Measurements from ENCODE around the gene AUTS2.
"Not testable (repeated sequence)": the region's sequence is repeated elsewhere in the genome, so short reads cannot be mapped to it uniquely, and the experiment has no call there.

Gene AUTS2

DNA sequence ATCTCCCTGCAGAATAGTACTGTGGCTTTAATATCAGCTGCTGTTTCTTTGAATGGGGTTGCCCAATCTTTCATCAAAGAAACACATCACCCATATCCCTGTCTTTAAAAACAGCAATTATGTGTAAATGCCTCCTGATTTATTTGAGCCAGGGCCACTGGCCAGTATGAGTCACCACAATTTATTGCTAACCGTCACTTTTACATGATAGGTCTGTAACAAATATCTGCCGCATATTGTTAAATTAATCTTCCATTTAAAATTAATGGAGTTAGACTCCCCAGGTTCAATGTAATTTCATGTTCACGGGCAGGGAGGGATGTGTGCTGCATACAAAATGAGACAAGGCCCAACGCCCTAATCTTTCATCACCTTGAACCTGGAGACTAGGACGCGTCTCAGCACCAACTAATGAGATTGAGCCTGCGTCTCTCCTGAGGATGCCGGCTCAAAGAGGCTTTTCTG lies 673.4 kb downstream of the AUTS2 start:
- no peaks in the 10 kb centered on the region for H3K4me1 ChIP-seq (ENCODE audit: control insufficient read depth in 1 of 2, insufficient read depth in 2 of 2, low read length in 2 of 2)
- H3K4me3 ChIP-seq (ENCODE audit: low read depth in 1 of 2, low read length in 2 of 2) = no peak overlapping the region
- H3K27me3 ChIP-seq (ENCODE audit: control insufficient read depth in 1 of 2, insufficient read depth in 2 of 2, low read length in 2 of 2) = no peaks in the 10 kb centered on the region
- H3K27ac ChIP-seq (ENCODE audit: low read depth, low read length) = no peak overlapping the region
- no peaks in the 10 kb centered on the region for H3K9me3 ChIP-seq (ENCODE audit: control insufficient read depth in 1 of 2, low read length in 2 of 2)
- no peak overlapping the region for H3K9ac ChIP-seq (ENCODE audit: low read depth in 1 of 2, low read length in 2 of 2)
- no peaks in the 10 kb centered on the region for H3K36me3 ChIP-seq (ENCODE audit: control insufficient read depth in 1 of 2, insufficient read depth in 2 of 2, low read length in 2 of 2)

- H3K9me3 ChIP-seq (ENCODE audit: control insufficient read depth in 1 of 2, low read length in 2 of 2); H3K4me3 ChIP-seq (ENCODE audit: low read depth in 1 of 2, low read length in 2 of 2); H3K4me1 ChIP-seq (ENCODE audit: control insufficient read depth in 1 of 2, insufficient read depth in 2 of 2, low read length in 2 of 2); H3K9ac ChIP-seq (ENCODE audit: low read depth in 1 of 2, low read length in 2 of 2); H3K27me3 ChIP-seq (ENCODE audit: control insufficient read depth in 1 of 2, insufficient read depth in 2 of 2, low read length in 2 of 2); H3K36me3 ChIP-seq (ENCODE audit: control insufficient read depth in 1 of 2, insufficient read depth in 2 of 2, low read length in 2 of 2); H3K27ac ChIP-seq (ENCODE audit: low read depth, low read length): not testable (repeated sequence)
These were observed 677.3 kb downstream of the AUTS2 start for GRCh38 chr7:70275570-70275969.

DNA sequence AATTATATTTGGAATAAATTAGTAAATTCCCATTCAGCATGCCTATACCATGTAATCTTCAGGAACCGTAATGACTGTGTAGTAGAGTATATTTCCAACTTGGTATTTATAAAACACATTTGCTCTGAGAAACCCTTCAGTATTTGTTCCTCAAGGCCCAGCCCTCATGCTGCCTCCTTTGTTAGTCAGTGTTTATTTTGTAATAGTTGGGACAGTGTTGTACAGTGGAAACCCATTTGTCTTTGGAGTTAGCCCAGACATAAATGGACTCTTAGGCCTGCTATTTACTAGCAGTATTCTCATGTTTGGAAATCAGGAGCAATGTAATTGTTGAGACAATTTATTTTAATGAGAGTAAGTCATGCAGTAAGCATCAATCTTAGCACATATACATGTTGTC lies 686.9 kb downstream of the AUTS2 start:
- H3K4me3 ChIP-seq (ENCODE audit: low read depth in 1 of 2, low read length in 2 of 2) = no peak overlapping the region
- no peak overlapping the region for H3K9ac ChIP-seq (ENCODE audit: low read depth in 1 of 2, low read length in 2 of 2)
- no peaks in the 10 kb centered on the region for H3K9me3 ChIP-seq (ENCODE audit: control insufficient read depth in 1 of 2, low read length in 2 of 2)
- no peak overlapping the region for H3K27ac ChIP-seq (ENCODE audit: low read depth, low read length)
- no peaks in the 10 kb centered on the region for H3K4me1 ChIP-seq (ENCODE audit: control insufficient read depth in 1 of 2, insufficient read depth in 2 of 2, low read length in 2 of 2)
- H3K36me3 ChIP-seq (ENCODE audit: control insufficient read depth in 1 of 2, insufficient read depth in 2 of 2, low read length in 2 of 2) = no peaks in the 10 kb centered on the region
- no peaks in the 10 kb centered on the region for H3K27me3 ChIP-seq (ENCODE audit: control insufficient read depth in 1 of 2, insufficient read depth in 2 of 2, low read length in 2 of 2)

GRCh38 chr7:70285854-70286253 lies 687.6 kb downstream of the AUTS2 start:
- Histone ChIP-seq H3K36me3 (ENCODE audit: control insufficient read depth in 1 of 2, insufficient read depth in 2 of 2, low read length in 2 of 2) (no peaks in the 10 kb centered on the region), H3K4me3 (ENCODE audit: low read depth in 1 of 2, low read length in 2 of 2) (no peak overlapping the region), H3K27me3 (ENCODE audit: control insufficient read depth in 1 of 2, insufficient read depth in 2 of 2, low read length in 2 of 2) (no peaks in the 10 kb centered on the region), H3K4me1 (ENCODE audit: control insufficient read depth in 1 of 2, insufficient read depth in 2 of 2, low read length in 2 of 2) (no peaks in the 10 kb centered on the region), H3K9ac (ENCODE audit: low read depth in 1 of 2, low read length in 2 of 2) (no peak overlapping the region), H3K27ac (ENCODE audit: low read depth, low read length) (no peak overlapping the region), H3K9me3 (ENCODE audit: control insufficient read depth in 1 of 2, low read length in 2 of 2) (no peaks in the 10 kb centered on the region)

DNA sequence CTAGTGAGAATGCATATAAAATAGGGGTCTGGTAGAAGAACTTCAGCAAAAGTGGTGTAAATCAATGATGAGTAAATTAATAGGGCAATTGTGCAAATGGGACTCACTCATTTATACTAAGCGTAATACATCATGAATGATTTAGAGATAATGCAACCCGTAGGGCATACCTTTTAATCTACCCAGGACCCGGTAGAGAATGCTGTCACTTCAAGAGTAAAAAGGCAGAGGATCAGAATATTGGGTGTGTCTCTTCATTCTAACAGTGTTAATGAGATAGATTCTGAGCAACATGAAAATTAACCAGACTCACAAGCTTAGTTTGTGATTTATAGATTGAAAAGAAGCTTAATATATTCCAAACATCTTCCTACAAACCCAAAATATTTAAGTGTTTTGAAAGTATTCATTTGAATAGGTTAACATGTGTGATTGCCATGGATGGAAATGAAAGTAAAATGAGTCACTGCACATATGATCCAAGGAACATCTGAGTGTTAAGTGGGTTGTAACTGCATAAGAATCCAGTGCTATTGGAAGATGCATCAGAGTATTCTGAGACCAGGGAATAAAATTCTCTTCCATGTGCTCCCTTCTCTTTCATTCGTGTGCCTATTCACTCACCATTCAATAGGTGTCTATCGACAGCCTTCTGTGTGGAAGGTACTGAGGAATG lies 690.6 kb downstream of the AUTS2 start:
- H3K9me3 ChIP-seq (ENCODE audit: control insufficient read depth in 1 of 2, low read length in 2 of 2) = no peaks in the 10 kb centered on the region
- H3K9ac ChIP-seq (ENCODE audit: low read depth in 1 of 2, low read length in 2 of 2) = no peak overlapping the region
- no peak overlapping the region for H3K27ac ChIP-seq (ENCODE audit: low read depth, low read length)
- H3K36me3 ChIP-seq (ENCODE audit: control insufficient read depth in 1 of 2, insufficient read depth in 2 of 2, low read length in 2 of 2) = no peaks in the 10 kb centered on the region
- no peaks in the 10 kb centered on the region for H3K27me3 ChIP-seq (ENCODE audit: control insufficient read depth in 1 of 2, insufficient read depth in 2 of 2, low read length in 2 of 2)
- no peak overlapping the region for H3K4me3 ChIP-seq (ENCODE audit: low read depth in 1 of 2, low read length in 2 of 2)
- no peaks in the 10 kb centered on the region for H3K4me1 ChIP-seq (ENCODE audit: control insufficient read depth in 1 of 2, insufficient read depth in 2 of 2, low read length in 2 of 2)

- Histone ChIP-seq H3K27me3 (ENCODE audit: control insufficient read depth in 1 of 2, insufficient read depth in 2 of 2, low read length in 2 of 2) (no peaks in the 10 kb centered on the region), H3K9ac (ENCODE audit: low read depth in 1 of 2, low read length in 2 of 2) (no peak overlapping the region), H3K27ac (ENCODE audit: low read depth, low read length) (no peak overlapping the region), H3K36me3 (ENCODE audit: control insufficient read depth in 1 of 2, insufficient read depth in 2 of 2, low read length in 2 of 2) (no peaks in the 10 kb centered on the region), H3K4me1 (ENCODE audit: control insufficient read depth in 1 of 2, insufficient read depth in 2 of 2, low read length in 2 of 2) (no peaks in the 10 kb centered on the region), H3K9me3 (ENCODE audit: control insufficient read depth in 1 of 2, low read length in 2 of 2) (no peaks in the 10 kb centered on the region), H3K4me3 (ENCODE audit: low read depth in 1 of 2, low read length in 2 of 2) (no peak overlapping the region)
These were observed 694.4 kb downstream of the AUTS2 start for GRCh38 chr7:70292716-70293115.

DNA sequence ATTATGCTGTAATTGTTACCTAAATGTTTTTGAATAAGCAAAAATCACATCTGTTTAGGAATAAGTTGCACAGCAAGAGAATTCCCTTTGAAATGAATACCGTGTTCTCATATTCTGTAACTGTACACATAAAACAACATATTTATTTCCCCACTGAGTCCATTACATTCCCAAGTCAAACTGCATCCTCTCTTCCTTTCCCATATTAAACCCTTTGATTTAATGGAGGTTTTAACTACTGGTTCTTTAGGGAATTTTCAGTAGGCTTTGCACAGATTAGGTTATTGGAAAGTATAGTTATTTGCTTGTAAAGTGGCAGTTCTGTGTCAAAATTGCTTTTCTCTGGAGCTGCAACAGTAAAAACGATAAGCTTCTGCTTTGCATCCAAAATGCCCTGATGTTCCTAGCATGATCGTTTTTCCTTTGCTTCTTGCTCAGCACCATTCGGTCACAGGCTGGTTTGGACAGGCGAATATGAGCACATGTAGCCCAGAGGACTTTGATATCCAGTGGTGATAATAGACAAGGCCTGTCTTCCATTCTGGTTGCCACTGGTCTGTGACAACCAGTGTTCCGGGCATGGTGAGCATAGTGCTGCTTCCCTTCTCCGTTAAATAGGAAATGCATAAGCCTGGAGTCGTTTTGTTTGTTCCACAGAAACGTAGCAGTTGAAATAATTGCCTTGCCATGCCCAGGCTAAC lies 696.1 kb downstream of the AUTS2 start:
- Histone ChIP-seq H3K27me3 (ENCODE audit: control insufficient read depth in 1 of 2, insufficient read depth in 2 of 2, low read length in 2 of 2) (no peaks in the 10 kb centered on the region), H3K36me3 (ENCODE audit: control insufficient read depth in 1 of 2, insufficient read depth in 2 of 2, low read length in 2 of 2) (no peaks in the 10 kb centered on the region), H3K9me3 (ENCODE audit: control insufficient read depth in 1 of 2, low read length in 2 of 2) (no peaks in the 10 kb centered on the region), H3K9ac (ENCODE audit: low read depth in 1 of 2, low read length in 2 of 2) (no peak overlapping the region), H3K4me3 (ENCODE audit: low read depth in 1 of 2, low read length in 2 of 2) (no peak overlapping the region), H3K27ac (ENCODE audit: low read depth, low read length) (no peak overlapping the region), H3K4me1 (ENCODE audit: control insufficient read depth in 1 of 2, insufficient read depth in 2 of 2, low read length in 2 of 2) (no peaks in the 10 kb centered on the region)

DNA sequence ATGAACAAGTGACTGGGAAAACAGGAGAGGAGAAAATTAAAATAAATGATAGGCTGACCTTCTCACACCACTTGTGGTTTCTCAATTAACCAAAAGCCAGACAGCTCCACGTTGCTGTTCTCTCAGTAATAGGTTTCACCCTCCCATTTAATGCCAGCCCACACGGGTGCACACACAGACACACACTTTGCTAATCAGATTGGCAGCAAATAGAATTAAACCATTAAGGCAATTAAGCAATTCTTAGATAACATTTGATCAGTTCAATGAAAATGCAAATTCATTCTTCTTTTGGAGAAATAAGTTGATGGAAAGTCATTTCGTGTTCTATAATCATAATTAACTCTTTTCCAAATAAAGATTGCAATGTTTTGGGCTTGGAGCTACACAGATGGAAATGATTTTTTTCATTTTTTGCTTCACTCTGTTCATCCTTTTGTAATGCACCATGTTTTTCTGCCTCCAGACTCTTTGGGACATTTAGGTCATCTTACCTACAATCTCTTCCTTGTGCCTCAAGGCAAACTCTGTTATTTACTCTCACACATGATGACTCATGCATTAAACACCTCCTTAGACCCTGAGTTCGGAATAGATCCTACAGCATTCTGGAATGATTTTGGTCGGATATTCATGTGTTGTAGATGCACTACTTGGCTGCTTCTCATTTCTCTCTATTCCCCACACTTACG lies 700.7 kb downstream of the AUTS2 start:
- H3K9me3 ChIP-seq (ENCODE audit: control insufficient read depth in 1 of 2, low read length in 2 of 2) = no peaks in the 10 kb centered on the region
- H3K4me1 ChIP-seq (ENCODE audit: control insufficient read depth in 1 of 2, insufficient read depth in 2 of 2, low read length in 2 of 2) = no peaks in the 10 kb centered on the region
- no peaks in the 10 kb centered on the region for H3K36me3 ChIP-seq (ENCODE audit: control insufficient read depth in 1 of 2, insufficient read depth in 2 of 2, low read length in 2 of 2)
- no peak overlapping the region for H3K27ac ChIP-seq (ENCODE audit: low read depth, low read length)
- no peak overlapping the region for H3K4me3 ChIP-seq (ENCODE audit: low read depth in 1 of 2, low read length in 2 of 2)
- H3K9ac ChIP-seq (ENCODE audit: low read depth in 1 of 2, low read length in 2 of 2) = no peak overlapping the region
- H3K27me3 ChIP-seq (ENCODE audit: control insufficient read depth in 1 of 2, insufficient read depth in 2 of 2, low read length in 2 of 2) = no peaks in the 10 kb centered on the region

GRCh38 chr7:70299472-70299807 lies 701.2 kb downstream of the AUTS2 start:
- Histone ChIP-seq H3K4me3 (ENCODE audit: low read depth in 1 of 2, low read length in 2 of 2) (no peak overlapping the region), H3K27ac (ENCODE audit: low read depth, low read length) (no peak overlapping the region), H3K27me3 (ENCODE audit: control insufficient read depth in 1 of 2, insufficient read depth in 2 of 2, low read length in 2 of 2) (no peaks in the 10 kb centered on the region), H3K36me3 (ENCODE audit: control insufficient read depth in 1 of 2, insufficient read depth in 2 of 2, low read length in 2 of 2) (no peaks in the 10 kb centered on the region), H3K9ac (ENCODE audit: low read depth in 1 of 2, low read length in 2 of 2) (no peak overlapping the region), H3K4me1 (ENCODE audit: control insufficient read depth in 1 of 2, insufficient read depth in 2 of 2, low read length in 2 of 2) (no peaks in the 10 kb centered on the region), H3K9me3 (ENCODE audit: control insufficient read depth in 1 of 2, low read length in 2 of 2) (no peaks in the 10 kb centered on the region)

DNA sequence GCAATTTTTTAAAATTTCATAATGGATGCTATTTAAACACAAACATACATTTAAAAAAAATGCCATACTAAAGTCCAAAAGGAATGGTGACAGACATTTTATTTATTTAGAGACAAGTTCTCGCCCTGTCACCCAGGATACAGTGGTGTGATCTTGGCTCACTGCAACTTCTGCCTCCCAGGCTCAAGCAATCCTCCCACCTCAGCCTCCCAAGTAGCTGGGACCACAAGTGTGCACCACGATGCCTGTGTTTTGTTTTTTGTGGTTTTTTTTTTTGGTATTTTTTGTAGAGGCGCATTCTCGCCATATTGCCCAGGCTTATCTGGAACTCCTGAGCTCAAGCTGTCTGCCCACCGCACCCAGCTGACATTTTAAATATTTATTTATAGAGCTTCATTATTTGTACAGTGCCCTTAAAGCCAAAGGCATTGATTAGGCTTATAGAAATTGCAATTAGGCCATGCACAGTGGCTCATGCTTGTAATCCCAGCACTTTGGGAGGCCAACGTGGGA lies 703.5 kb downstream of the AUTS2 start:
- Histone ChIP-seq H3K9me3 (ENCODE audit: control insufficient read depth in 1 of 2, low read length in 2 of 2) (no peaks in the 10 kb centered on the region), H3K36me3 (ENCODE audit: control insufficient read depth in 1 of 2, insufficient read depth in 2 of 2, low read length in 2 of 2) (no peaks in the 10 kb centered on the region), H3K9ac (ENCODE audit: low read depth in 1 of 2, low read length in 2 of 2) (no peak overlapping the region), H3K4me3 (ENCODE audit: low read depth in 1 of 2, low read length in 2 of 2) (no peak overlapping the region), H3K4me1 (ENCODE audit: control insufficient read depth in 1 of 2, insufficient read depth in 2 of 2, low read length in 2 of 2) (no peaks in the 10 kb centered on the region), H3K27me3 (ENCODE audit: control insufficient read depth in 1 of 2, insufficient read depth in 2 of 2, low read length in 2 of 2) (no peaks in the 10 kb centered on the region), H3K27ac (ENCODE audit: low read depth, low read length) (no peak overlapping the region)
